Measurements from ENCODE around the gene SATB2. TPM values are rescaled to one million over a fixed set of nuclear protein-coding genes. Genes with fewer than 3 reads are reported as not detected.

Gene SATB2
- total and polyA plus RNA-seq, 2 experiments from 2014 or later: 1.6 to 6.0 TPM

- Histone ChIP-seq H3K36me3 (ENCODE audit: insufficient read depth) (no peaks in the 10 kb centered on the region), H3K4me3 (peak overlapping the region; percentile 72), H3K27ac (ENCODE audit: low read depth) (no peak overlapping the region), H3K4me1 (ENCODE audit: insufficient read depth) (peaks cover 46% of the 10 kb centered on the region), H3K9me2 (ENCODE audit: insufficient read depth) (no peaks in the 10 kb centered on the region), H3F3A (replicated peaks; ENCODE audit: low read depth) (peaks cover 18% of the 10 kb centered on the region), H3K79me2 (replicated peaks; ENCODE audit: insufficient read depth) (no peaks in the 10 kb centered on the region), H4K20me1 (replicated peaks; ENCODE audit: insufficient read depth) (no peaks in the 10 kb centered on the region), H3K4me2 (peak overlapping the region; percentile 96), H2AFZ (peak overlapping the region; percentile 91), H3K27me3 (ENCODE audit: insufficient read depth) (peaks cover 83% of the 10 kb centered on the region)
- H3K9me3 Mint-ChIP-seq: peaks cover 5% of the 10 kb centered on the region; the same call in 2 of the 3 replicates
- H3K4me1 Mint-ChIP-seq: peaks cover 36% of the 10 kb centered on the region
- TF ChIP-seq CREB1 (CRISPR knock-in tag; IDR thresholded peaks at IDR 0.05; ENCODE audit: low read depth): no peak
- TF ChIP-seq ZNF114 (CRISPR knock-in tag; IDR thresholded peaks at IDR 0.05): no peak
- no peak for TF ChIP-seq EZH2phosphoT487 (IDR thresholded peaks at IDR 0.05; ENCODE audit: unreplicated experiment)
- TF ChIP-seq EZH2 (IDR thresholded peaks at IDR 0.05; ENCODE audit: low read depth, unreplicated experiment): peak; percentile 81
- ATAC-seq: peak; percentile 4
- H3K27ac Mint-ChIP-seq: no peak overlapping the region
- H3K36me3 Mint-ChIP-seq (ENCODE audit: low read depth): no peaks in the 10 kb centered on the region
- peak; percentile 66 for DNase-seq (ENCODE audit: low spot score)
- H3K4me3 Mint-ChIP-seq: peak overlapping the region; percentile 74
- H3K27me3 Mint-ChIP-seq (ENCODE audit: insufficient read depth, low read depth, poor library complexity): peaks cover 82% of the 10 kb centered on the region
Observed at GRCh38 chr2:199462347-199462955, 4.7 kb upstream of the SATB2 start.

GRCh38 chr2:199461711-199462346 lies 4.1 kb upstream of the SATB2 start:
- no peaks in the 10 kb centered on the region for H3K9me2 ChIP-seq (ENCODE audit: insufficient read depth)
- Mint-ChIP-seq H3K36me3 (ENCODE audit: low read depth) (no peaks in the 10 kb centered on the region), H3K27me3 (ENCODE audit: insufficient read depth, low read depth, poor library complexity) (peaks cover 81% of the 10 kb centered on the region), H3K27ac (no peak overlapping the region), H3K4me3 (peak overlapping the region; percentile 74), H3K4me1 (peaks cover 35% of the 10 kb centered on the region), H3K9me3 (peaks cover 5% of the 10 kb centered on the region; the same call in 2 of the 3 replicates)
- ATAC-seq (no peak), DNase-seq (ENCODE audit: low spot score) (peak; percentile 32)
- peak overlapping the region; percentile 72 for H3K4me3 ChIP-seq
- no peak overlapping the region for H3K27ac ChIP-seq (ENCODE audit: low read depth)
- H3K4me1 ChIP-seq (ENCODE audit: insufficient read depth): peaks cover 41% of the 10 kb centered on the region
- peak overlapping the region; percentile 96 for H3K4me2 ChIP-seq
- H3K79me2 ChIP-seq (replicated peaks; ENCODE audit: insufficient read depth): no peaks in the 10 kb centered on the region
- TF ChIP-seq EZH2phosphoT487 (IDR thresholded peaks at IDR 0.05; ENCODE audit: unreplicated experiment) (peak; percentile 88), POLR2AphosphoS5 (IDR thresholded peaks at IDR 0.05; ENCODE audit: low read depth) (0 out of 2 replicates have a peak, but pooled peaks have one; percentile 19), ZNF462 (CRISPR knock-in tag; IDR thresholded peaks at IDR 0.05) (no peak), EZH2 (IDR thresholded peaks at IDR 0.05; ENCODE audit: low read depth, unreplicated experiment) (peak; percentile 88)
- no peaks in the 10 kb centered on the region for H4K20me1 ChIP-seq (replicated peaks; ENCODE audit: insufficient read depth)
- peaks cover 17% of the 10 kb centered on the region for H3F3A ChIP-seq (replicated peaks; ENCODE audit: low read depth)
- peaks cover 81% of the 10 kb centered on the region for H3K27me3 ChIP-seq (ENCODE audit: insufficient read depth)
- no peaks in the 10 kb centered on the region for H3K36me3 ChIP-seq (ENCODE audit: insufficient read depth)
- H2AFZ ChIP-seq: peak overlapping the region; percentile 91
